ENCODE data around the gene CD82. TPM values are rescaled to one million over a fixed set of nuclear protein-coding genes. Genes with fewer than 3 reads are reported as not detected.

The CD82 gene
- total RNA-seq, 4 donors from 2014 or later = 8.9 to 30.6 (median 20.3) TPM

DNA sequence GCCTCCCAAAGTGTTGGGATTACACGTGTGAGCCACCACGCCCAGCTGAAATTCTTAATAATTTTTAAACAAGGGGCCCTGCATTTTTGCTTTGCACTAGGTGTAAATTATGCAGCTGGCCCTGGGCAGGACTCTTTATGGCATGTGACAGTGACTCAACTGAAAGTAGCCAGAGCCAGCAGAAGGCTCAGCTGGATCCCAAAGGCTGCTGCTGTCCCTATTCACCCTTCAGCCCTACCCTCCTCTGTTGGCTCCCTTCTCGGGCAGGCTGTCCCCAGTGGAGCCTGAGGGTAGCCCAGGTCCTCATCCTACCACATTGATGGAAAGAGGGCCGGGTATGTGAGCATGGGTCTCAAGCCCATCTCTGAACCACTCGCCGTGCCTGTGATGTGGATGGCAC, 45.6 kb downstream of the CD82 start:
- DNase-seq (ENCODE audit: low spot score) (no peak), ATAC-seq (ENCODE audit: low FRiP score) (no peak)
- TF ChIP-seq, protein P1, sequence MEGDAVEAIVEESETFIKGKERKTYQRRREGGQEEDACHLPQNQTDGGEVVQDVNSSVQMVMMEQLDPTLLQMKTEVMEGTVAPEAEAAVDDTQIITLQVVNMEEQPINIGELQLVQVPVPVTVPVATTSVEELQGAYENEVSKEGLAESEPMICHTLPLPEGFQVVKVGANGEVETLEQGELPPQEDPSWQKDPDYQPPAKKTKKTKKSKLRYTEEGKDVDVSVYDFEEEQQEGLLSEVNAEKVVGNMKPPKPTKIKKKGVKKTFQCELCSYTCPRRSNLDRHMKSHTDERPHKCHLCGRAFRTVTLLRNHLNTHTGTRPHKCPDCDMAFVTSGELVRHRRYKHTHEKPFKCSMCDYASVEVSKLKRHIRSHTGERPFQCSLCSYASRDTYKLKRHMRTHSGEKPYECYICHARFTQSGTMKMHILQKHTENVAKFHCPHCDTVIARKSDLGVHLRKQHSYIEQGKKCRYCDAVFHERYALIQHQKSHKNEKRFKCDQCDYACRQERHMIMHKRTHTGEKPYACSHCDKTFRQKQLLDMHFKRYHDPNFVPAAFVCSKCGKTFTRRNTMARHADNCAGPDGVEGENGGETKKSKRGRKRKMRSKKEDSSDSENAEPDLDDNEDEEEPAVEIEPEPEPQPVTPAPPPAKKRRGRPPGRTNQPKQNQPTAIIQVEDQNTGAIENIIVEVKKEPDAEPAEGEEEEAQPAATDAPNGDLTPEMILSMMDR (IDR thresholded peaks at IDR 0.05) = no peak

DNA sequence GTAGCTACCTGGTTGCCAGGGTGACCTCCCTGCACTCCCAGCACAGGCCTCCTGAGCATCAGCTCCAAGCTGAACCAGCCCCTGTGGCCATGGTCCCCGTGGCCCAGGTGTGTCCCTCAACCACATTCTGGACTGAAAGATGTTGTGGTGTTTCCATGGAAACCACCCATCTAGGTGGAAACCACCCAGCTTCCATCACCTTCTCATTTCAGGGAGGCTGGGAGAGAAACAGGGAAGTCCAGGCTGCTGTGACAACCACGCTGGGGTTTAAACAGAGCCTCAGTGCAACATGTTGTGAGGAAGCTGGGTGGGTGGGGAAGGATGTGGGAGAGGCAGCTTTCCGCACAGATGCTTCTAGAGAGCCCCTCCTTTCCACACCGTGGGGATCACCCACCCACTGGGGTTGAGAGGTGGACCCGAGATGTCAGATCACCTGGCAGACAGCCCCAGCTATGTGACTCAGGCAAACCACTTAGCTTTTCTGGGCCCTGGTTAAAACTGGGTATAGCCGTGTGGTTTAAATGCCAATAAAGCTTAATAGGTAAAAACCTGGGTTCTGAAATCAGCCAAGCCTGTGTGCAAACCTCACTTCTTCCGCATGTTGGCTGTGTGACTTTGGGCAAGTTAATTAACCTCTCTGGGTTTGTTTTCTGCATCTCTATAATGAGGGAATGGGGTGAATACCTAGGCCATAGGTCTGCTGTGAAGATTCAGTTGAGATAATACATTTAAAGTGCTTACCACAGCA, 46.4 kb downstream of the CD82 start:
- ATAC-seq (ENCODE audit: low FRiP score) (no peak), DNase-seq (ENCODE audit: low spot score) (no peak)
- TF ChIP-seq, protein P1 (IDR thresholded peaks at IDR 0.05) = no peak

DNA sequence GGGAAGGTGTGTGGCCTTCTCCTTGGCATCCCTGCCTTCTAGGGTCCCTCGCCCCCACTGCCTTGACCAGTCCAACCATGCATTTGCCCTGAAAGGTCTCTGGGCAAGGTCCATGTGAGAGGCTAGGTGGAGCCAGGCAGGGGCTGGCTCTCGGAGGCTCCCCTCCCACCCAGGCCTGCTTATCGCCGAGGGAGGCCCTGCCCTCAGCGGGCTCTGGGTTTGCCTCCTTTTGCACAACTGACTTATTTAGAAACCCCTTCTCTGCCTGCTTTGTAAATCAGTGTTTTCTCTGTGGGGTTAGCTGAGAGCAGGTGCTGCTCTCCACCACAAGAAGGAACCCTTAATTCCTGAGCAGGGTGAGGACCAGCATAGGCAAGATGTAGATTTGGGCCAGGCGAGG, 47.7 kb downstream of the CD82 start:
- DNase-seq (ENCODE audit: low spot score) = no peak
- TF ChIP-seq, protein P1 (IDR thresholded peaks at IDR 0.05) = no peak
- no peak for ATAC-seq (ENCODE audit: low FRiP score)

- no peak for ATAC-seq (ENCODE audit: low FRiP score)
- DNase-seq (ENCODE audit: low spot score) = no peak
These were observed 48.9 kb downstream of the CD82 start for GRCh38 chr11:44614281-44614775.

GRCh38 chr11:44615041-44615755, 49.7 kb downstream of the CD82 start:
- ATAC-seq (ENCODE audit: low FRiP score) (no peak), DNase-seq (ENCODE audit: low spot score) (no peak)
- TF ChIP-seq, protein P1 (IDR thresholded peaks at IDR 0.05) = no peak

More at GRCh38 chr11:44614281-44614775, 48.9 kb downstream of the CD82 start:
- TF ChIP-seq, protein P1 (IDR thresholded peaks at IDR 0.05) = no peak

DNA sequence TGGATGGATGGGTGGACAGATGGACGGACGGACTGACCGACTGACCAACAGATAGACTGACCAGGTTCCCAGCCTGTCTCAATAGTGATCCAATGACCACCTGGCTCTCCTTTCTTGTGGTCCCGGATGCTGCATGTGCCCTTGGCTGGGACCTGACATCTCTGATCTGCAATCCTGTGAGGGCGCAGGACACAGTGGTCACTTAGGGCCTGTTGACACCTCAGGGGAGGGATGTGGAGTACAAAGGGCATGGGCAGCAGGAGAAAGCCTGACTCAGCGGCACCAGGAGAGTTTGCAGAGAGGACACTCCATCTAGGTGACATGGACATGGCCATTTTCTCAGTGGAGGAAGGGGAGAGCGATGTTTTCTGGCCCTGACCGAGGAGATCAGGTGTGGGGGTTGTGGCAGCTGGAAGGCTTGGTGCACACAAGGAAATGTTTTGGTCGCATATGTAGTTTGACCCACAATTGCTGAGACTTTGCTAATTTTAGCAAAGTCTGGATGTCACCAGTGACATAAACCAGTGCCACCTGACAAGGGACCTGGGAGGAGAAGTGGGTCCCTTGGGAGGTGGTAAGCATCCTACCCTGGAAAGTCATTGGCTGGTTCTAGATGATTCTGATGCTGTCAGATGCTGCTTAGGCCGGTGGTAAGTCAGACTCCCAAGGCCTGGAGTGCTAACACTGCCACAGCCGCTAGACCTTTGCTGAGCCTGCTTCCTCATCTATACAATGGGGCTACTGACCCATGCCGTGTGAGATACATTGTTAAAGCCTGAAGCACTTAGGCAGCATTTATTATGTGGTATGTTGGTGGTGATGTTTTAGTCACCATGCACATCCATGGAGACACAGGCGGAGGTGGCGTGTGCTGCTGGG, 50.7 kb downstream of the CD82 start:
- no peak for DNase-seq (ENCODE audit: low spot score)
- TF ChIP-seq, protein P1 (IDR thresholded peaks at IDR 0.05) = no peak
- no peak for ATAC-seq (ENCODE audit: low FRiP score)

Measured in omental fat pad (tissue), 4 donors.